GM20431 (cell line): ENCODE measurements around the gene ADISSP.
"Not testable (repeated sequence)": the region's sequence is repeated elsewhere in the genome, so short reads cannot be mapped to it uniquely, and the experiment has no call there.

Experiments
- in situ Hi-C: fragments of 300-500 bp; cut with MseI, MboI; formaldehyde crosslinking; loops from one replicate; pipeline ENCODE4 v1.15.0; 2020; ENCODE audit warnings: low sequenced_read_pairs; ENCODE audit not compliant: unreplicated experiment

The ADISSP gene

DNA sequence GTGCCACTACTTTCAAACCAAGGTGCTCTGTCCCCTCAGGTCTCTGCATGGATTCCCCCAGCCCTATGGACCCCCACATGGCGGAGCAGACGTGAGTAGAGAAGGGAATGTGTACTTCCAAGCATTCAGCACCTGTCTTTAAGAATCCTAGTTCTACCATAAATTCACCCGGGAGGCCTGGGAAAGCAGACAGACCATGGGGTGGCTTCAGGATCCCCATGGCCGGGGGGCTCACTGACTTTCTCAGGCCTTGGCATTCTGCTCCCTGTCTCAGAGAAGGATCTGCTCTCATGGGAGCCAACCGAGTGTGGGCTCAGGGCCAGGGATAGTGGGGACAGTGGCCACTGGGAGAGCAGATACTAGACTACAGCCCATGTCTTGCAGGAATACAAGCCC is 30.8 kb upstream of the ADISSP start:
- in situ Hi-C loops: no loop called here

DNA sequence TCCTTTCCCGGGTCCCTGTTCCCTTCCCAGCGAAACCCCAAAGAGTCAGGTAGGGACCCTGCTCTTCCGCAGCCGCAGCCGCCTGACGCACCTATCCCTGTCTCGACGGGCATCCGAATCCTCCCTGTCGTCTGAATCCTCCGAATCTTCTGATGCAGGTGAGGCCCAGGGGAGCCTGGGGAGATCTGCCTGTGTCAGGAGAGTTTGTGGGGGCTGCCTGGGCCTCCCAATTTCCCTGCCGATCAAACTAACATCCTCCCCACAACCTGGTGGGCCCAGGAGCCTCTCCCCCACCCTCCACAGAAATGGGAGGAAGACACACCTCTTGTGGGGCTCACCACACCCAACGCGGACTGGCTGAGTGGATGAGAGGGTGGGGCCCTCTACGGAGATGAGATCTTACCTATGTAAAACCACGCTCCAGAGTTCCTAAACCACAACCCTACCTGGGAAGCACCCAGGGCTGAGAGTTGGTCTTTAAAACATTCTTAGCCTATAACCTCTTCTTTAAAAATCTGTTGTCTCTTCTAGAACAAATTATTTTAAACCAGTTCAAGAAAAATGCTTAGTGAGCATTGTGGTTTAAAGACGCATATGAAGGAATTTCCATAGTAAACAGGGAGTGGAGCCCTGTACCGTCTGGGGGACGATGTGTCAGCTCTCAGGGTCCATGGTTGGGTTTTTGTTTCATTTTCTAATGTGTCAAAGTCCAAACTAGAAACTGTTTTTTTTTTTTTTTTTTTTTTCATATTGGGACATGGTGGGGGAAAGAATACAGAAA is 30.2 kb upstream of the ADISSP start:
- in situ Hi-C loops: no loop called here

DNA sequence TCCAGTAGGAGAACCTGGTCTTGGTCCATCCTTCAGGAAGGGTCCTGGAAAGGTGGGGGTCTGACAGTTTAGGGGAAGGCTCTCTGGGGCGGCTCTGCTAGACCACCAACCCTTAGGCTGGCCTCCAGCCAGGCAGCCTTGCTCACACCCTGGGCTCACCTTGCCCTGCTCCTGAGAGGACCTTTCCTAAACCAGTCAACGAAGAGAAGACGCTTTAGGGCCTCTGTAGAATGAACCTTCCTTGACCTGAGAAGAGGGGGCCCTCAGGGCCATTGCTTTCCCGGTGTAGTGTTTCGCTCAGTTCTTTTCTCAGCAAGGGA is 29.6 kb upstream of the ADISSP start:
- in situ Hi-C loops: no loop called here

DNA sequence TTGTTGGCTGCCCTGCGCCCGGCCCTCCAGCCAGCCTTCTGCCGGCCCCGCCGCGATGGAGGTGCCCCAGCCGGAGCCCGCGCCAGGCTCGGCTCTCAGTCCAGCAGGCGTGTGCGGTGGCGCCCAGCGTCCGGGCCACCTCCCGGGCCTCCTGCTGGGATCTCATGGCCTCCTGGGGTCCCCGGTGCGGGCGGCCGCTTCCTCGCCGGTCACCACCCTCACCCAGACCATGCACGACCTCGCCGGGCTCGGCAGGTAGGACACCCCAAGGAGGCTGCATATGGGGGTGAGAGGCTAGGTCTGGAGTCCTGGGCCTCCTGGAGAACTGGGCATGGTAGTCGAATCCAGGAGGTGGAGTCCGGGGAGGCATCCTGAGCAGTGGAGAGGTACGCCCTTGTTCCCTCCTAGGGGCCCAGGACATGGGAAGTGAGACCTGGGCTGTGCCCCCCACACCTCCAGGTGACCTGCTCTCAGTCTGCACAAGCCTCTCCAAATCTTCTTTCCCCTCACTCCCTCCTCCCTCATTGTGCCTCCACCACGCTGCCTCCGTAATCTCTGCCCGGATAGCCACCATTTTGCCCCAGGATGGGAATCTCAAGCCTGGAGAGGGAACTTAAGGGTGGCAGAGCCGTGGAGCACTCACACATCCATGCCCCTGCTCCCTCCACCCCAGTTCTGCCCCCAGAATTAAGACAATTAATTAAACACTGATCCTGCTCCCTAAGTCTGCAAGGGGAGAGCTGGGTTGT is 29.1 kb upstream of the ADISSP start:
- in situ Hi-C loops: no loop called here

DNA sequence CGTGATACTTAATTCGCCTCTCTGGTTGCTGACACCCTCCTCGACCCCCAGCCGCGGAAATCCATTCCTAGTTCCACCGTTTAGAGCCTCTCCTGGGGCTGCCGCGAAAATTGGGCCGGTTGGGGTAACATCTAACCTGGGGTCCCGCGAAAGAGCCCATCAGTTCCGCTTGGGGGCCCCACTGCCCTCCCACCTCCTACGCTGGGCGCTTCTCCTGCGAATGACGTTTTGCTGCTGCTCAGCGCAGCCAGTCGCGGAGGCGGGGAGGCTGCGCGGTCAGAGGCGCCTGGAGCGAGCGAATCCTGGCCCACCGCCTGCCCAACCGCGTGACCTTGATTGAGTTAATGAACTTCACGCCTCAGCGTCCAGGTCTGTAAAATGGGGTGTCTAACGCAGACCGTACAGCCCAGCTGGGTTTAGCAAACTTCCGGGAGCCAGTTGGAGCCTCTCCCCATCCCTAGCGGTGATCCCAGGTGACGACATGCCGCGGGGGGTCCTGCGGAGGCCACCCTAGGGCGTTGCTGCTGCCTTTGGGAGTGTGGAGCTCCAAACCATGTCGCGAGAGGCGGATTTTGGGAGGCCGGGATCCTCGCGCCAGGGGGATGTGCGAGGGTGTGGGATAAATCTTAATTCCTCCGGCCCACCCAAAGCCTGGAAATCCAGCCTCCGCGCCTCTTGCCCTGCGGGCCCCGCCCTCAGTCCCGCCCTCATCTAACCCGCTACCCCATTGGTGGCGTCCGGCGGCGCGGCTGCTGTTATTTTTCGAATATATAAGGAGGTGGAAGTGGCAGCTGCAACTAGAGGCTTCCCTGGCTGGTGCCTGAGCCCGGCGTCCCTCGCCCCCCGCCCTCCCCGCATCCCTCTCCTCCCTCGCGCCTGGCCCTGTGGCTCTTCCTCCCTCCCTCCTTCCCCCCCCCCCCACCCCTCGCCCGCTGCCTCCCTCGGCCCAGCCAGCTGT is 28.2 kb upstream of the ADISSP start, which contains the start of gene CDC25B:
TSS of gene CDC25B (plus strand) at position 800 of the 958 bp plus-strand sequence. CDS start 222 bp downstream, outside the sequence.
- in situ Hi-C loops: no loop called here

DNA sequence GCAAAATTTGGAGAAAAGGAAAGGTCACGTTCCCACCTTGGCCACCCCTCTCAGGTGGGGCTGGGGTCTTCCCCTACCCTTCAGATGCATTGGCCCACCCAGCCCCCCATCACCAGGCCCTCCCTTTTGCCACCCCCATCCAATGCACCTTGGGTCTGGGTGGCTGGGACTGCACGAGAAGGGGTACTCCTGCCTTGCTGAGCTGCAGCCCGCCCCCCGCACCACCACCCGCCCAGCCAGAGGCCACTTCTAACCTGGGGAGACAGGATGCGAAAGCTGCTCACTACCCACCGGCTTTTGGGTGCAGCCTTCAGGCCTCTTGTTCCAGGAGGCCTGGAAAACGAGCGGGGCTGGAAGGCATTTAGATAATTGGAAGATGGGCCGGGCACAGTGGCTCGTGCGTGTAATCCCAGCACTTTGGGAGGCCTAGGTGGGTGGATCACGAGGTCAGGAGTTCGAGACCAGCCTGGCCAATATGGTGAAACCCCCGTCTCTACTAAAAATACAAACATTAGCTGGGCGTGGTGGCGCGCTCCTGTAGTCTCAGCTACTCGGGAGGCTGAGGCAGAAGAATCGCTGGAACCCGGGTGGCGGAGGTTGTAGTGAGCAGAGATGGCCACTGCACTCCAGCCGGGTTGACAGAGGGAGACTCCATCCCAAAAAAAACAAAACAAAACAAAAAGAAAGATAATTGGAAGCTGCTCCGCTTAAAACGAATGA is 27.3 kb upstream of the ADISSP start:
- in situ Hi-C loops: no loop called here

DNA sequence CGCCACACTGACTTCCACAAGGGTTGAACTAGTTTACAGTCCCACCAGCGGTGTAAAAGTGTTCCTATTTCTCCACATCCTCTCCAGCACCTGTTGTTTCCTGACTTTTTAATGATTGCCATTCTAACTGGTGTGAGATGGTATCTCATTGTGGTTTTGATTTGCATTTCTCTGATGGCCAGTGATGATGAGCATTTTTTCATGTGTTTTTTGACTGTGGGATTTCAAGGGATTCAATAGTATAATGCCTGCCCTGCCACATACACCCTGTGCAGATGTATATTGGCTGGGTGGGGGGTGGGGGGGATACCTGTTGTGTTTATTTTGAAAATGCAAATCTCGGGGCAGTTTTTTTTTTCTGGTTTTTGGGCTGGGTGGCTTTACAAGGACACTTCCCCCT is 26.6 kb upstream of the ADISSP start:
- in situ Hi-C loops: not testable (repeated sequence)

DNA sequence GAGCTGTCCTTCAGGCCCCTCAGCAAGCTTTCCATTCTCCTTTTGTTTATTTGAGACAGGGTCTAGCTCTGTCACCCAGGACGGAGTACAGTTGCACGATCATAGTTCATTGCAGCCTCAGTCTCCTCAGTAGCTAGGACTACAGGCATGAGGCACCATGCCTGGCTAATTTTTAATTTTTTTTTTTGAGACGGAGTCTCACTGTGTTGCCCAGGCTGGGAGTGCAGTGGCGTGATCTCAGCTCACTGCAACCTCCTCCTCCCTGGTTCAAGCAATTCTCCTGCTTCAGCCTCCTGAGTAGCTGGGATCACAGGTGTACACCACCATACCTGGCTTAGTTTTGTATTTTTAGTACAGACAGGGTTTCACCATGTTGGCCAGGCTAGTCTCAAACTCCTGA is 21.6 kb upstream of the ADISSP start:
- in situ Hi-C loops: not testable (repeated sequence)

DNA sequence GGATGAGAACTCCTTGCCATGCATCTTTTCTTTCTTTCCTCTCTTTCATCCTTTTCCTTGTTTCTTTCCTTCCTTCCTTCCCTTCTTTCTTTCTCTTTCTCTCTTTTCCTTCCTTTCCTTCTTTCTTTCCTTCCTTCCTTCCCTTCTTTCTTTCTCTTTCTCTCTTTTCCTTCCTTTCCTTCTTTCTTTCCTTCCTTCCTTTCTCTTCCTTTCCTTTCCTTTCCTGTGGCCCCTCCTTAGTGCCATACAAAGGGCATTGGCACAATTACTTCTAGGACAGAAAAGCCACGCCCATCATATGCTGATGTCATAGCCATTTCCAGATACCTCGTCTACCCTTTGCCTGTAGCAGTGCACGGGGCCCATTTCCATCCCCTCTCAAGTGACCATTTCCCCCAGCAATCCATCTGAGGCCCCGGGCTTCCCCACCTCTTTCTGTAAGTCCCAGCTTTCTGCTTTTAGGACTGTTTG is 21.2 kb upstream of the ADISSP start:
- in situ Hi-C loops: no loop called here

DNA sequence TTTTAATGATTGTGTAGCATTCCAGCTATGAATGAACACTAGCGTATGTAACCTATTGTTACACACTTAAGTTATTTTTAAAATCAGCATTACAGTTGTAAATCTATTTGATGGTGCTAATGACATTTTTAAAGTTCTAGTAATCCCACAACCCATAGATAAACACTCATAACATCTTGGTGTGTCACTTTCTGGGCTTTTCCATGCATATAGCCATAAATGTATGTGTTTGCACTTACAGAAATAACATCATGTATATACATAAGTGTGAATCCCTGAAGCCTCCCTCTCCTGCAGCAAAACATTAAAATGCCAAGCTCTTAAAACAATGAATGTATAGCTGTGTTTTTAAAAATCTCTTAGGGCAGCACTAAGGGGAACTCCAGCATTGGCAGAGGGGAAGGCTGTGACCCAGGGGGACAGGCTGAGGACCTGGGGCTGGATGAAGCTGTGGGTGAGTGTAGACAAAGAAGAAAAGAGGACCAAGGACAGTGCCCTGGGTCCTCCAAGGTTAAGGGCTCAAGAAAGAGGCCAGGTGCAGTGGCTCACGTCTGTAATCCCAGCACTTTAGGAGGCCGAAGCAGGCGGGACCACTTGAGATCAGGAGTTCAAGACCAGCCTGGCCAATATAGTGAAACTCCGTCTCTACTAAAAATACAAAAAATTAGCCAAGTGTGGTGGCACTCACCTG is 19.9 kb upstream of the ADISSP start:
- in situ Hi-C loops: no loop called here

DNA sequence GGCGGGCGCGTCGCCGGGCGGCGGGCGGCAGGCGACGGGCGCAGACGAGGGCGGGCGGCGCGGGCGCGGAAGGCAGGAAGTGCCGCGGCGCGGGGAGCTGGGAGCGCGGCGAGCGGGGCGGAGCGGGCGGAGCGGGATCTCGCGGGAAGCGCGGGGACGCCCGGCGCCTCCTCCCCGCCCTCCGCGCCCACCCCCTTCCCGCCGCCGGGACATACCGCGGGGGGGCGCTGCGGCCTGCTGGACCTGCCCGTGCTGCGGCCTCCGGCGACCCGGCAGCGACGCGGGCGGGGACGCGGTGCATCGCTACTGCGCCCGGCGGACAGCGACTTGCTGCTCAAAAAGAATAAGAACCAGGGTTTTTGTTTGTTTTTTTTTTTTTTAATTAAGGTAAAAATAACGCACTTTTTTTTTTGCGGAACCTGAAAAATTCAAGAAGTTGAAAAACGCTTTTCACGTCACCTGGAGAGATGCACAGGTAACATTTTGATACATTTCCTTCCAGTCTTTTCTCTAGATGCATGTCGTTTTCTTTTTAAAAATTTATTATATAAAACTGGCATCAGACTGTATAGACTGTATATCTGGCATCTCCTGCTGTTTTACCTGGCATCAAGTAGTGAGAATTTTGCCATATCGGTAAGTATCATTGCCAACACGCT is 19.2 kb upstream of the ADISSP start, which contains the start of gene CENPB:
TSS of gene CENPB (minus strand) at position 76 of the 659 bp plus-strand sequence. CDS start 257 bp downstream, outside the sequence.
- in situ Hi-C loops: no loop called here

DNA sequence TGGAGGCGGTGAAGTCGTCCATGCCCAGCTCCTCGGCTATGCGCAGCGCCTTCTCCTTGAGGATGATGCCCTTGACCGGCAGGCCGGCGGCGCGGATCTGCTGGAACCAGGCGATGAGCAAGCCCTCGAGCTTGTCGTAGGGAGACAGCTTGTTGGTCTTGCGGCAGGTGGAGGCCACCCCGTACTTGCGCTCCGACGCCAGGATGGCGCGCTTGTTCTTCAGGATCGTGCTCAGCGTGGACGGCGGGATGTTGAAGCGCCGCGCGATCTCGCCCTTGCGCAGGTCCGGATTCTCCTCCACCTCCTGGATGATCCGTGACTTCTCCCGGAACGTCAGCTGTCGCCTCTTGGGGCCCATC is 18.6 kb upstream of the ADISSP start:
- in situ Hi-C loops: no loop called here

DNA sequence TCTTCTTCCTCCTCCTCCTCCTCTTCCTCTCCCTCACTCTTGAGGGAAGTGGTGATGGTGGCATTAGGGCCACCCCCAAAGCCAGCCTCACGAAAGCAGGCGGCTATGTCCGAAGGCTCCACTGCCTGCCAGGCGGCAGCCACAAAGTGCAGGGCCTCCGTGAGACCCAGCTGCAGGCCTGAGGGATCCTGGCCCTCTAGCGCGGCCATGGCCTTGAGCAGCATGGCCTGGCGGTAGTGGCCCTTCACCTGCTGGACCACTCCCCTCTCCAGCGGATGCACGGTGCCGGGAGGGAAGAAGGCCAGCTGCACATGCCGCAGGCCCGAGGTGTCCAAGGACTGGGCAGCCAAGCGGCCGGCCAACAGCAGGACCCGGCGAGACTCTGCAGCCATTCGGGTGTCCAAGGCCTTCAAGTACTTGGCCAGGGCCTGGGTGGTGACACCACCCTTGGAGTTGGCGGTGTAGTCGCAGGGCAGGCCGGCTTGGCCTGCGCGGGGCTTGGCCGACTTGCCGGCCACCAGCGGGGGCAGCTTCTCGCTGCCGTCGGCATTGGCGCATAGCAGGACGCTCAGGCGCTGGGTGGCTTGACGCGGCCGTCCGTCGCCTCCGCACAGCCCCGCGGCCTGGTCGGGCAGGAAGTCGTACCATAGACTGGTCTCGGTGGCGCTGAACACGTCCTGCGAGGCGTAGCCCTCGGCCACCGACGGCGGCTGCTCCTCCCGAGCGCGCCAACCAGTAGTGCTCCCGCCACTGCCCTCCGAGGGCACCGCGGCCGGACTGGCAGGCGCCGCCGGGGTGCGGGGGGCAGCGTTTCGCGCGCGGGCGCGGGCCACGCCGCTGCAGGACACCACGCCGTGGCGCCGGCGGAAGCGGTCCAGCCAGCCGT is 17.9 kb upstream of the ADISSP start:
- in situ Hi-C loops: no loop called here

DNA sequence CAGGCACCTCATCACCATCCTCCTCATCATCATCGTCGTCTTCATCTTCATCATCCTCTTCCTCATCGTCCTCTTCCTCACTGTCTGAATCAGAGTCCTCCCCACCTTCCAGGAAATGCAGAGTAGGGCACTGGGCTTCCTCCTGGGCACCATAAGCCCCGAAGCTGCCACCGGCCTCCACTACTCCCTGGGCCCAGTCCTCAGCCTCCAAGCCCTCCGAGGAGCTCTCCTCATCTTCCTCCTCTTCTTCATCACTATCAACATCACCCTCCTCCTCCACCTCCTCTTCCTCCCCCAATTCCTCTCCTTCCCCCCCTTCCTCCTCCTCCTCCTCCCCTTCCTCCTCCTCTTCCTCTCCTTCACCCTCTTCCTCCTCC is 17.3 kb upstream of the ADISSP start:
- in situ Hi-C loops: no loop called here

DNA sequence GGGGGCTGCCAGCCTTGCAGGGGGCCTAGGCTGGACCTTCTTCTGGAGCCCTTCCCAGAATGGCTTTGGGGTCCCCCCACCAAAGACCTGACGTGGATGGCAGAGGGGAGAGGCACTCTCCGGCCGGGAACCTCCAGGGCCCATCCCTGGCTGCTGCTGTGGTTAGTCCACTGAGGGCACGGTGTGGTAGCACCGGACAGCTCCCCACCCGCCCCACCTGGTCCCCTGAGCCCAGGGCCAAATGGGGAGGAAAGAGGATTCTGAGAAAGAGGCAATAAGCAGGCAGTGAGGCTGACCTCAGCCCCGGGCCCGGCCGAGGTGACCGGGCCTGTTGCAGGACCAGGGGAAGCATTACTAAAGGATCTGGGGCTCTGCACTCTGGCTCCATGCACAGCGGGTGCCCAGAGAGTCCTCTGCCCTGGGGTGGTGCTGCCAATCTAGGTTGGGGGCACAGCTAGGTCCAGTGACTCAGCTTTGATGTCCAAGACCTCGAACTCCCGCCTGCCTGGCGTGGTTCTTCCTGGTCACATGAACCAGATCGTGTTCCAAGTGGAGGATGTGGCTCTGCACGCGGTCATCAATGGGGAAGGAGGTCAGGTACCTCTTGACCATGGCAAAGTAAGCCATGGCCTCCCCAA is 16.8 kb upstream of the ADISSP start:
- in situ Hi-C loops: no loop called here

DNA sequence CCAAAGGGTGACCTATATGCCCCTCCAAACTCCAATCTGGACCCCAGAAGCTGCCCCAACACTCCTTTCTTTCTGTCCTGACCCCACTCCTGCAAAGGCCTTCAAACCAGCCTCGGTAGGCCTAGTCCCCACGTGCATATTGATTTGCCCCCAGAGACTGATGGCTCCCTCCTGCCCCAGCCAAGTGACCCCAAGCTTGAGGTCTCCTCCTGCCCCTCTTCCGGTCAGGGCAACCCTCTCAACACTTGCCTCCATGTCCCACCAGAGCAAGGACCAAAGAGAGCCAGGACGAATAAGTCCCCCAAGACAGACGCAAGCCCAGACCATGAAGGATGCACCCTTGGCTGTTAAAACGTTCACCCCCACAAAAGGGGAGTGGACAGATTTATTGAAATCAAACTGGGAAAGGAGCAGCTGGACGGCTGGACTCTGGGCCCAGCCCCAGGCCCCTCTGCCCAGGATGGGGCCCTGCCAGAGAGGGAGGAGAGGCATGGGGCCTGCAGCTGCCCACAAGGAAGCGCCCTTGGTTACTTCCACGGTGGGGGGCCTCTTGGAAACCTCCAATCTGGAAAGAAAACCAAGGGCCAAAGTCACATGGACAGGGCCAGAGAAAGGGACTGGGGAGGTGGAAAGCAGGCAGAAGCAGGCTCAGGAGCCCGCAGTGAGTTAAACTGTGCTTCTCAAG is 16.1 kb upstream of the ADISSP start:
- in situ Hi-C loops: no loop called here

DNA sequence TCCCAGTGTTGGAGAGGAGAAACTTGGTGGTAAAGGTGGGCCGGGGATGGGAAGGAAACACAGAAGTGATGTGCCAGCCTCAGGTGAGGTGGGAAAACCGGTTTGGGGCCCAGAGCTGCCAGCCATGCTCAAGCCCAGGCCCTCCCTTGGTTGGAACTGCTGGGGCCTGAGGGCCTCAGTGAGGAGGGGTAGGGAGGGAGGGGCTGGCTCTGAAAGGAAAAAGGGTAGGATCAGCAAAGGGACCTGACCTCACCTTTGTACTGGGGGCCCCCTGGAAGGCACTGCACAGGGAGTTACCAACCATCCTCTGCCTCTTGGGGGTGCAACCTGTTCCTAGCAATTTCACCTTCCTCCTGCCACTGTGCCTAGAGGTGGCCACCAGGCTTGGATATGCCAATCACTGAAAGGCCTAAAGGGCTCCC is 15.5 kb upstream of the ADISSP start:
- in situ Hi-C loops: no loop called here
